Activated CD4-positive, alpha-beta T cell treated with anti-CD3 and anti-CD28 coated beads, Interleukin-2, Interleukin-4, amounts not matched to agents 100 ng/mL and 50 ng/mL, durations not matched to agents 16 hours and 8 hours (primary cell): ENCODE measurements around the gene BMP7.

ENCODE experiments used
- DNase-seq: peaks from one replicate; pipeline ENCODE4 v3.0.0-alpha.2; 2020; ENCODE audit warnings: low spot score

Gene BMP7

DNA sequence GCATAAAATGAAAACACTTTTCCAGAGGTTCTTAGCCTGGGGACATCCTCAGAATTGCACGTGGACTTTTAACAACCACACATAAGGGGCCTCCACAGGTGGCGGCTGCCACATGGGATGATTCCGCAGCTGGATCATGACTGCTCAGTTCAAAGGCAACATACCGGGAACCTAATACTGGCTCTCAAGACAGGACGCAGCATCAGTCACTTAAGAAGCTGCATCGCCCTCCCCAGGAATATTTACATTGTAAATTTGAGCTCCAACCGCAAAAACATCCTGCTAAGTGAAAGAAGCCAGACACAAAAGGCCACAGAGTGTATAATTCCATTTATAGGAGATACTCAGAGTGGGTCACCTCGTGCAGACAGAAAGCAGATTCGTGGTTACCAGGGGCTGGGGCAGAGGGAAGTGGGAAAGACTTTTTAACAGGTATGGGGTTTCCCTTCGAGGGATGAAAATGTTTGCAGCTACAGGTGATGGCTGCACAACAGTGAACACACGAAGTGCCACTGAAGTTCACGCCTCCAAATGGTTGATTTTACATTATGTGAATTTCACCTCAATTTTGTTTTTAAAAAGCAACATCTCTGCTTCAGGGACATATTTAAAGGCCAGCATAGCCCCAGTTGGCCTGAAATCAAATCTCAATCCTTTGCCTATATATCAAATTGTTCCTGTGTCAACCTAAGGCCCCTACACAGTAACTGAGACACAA lies 141.5 kb downstream of the BMP7 start:
- DNase-seq, result no peak

DNA sequence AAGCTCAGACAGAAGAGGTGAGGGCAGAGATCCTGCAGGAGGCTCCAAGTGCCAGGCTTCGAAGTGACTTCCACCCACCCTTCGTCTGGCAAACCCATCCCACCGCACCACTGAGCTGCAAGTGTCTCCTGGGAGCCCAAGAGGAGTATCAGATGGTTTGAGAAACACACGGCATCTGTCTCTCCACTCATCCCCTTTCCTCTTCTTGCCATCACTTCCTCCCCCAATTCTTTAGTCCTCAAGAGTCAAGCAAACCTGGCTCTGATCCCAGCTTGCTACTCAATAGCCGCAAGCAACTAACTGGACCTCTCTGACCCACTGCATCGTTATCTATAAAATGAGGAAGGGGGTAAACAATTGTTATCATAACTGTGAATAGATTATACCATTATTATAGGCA lies 142.1 kb downstream of the BMP7 start:
- no peak for DNase-seq

DNA sequence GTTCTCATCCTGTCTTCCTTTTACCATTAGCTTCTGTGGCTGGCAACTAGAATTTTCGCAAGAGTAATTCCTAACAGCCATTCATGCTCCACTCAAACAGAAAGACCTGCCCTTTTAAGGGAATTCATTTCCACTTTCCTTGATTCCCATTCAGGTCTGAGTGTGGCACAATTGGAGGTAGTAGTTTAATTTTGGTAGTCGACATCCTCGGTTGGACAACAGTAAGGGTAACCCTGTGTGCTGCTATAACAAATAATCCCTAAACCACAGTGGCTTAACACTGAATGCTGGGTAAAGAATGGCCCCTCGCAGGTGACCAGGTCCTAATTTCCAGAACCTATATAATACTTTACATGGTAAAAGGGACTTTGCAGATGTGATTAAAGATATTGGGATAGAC lies 142.9 kb downstream of the BMP7 start:
- no peak for DNase-seq

DNA sequence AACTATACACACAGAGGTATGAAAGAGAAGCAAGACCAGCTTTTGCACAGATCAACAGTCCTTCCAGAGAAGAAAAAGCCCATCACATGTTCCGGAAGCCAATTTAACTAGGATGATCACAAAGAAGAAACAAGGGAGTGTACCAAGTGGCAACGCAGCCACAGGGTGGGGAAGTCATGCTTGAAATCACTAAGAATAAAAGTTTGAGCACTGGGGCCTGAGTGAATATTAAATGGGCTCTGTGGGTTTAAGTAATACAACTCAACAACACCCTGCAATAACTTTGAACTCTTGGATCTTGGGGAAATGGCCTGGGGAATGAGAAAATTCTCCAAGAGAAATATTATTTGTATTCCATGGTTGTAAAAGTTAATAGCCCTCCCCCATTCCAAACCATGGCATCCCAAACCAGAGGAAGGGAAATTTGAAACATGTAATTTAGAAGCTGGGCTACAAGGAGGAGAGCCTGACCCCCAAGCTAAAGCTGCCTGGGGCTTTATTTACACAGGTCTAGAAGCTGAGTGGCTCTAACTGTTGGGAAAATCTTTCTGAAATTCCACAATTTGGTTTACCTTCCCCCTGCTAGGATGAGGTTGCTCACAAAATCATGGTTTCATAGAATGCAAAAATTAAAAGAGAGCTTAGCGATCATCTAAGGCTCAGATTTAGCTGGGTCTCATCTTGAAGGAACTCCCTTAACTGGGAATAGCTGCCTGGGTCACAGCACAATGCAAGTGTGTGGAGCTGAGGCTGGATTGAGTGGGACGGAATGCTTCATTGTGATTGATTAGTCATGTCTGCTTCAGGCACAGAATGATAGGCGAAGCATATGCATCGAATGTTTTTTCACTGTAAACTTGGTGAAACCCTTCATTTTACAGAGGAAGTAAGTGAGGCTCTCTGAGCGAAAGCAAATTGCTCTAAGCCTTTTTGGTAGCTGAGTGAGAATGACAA lies 143.6 kb downstream of the BMP7 start:
- no peak for DNase-seq

DNA sequence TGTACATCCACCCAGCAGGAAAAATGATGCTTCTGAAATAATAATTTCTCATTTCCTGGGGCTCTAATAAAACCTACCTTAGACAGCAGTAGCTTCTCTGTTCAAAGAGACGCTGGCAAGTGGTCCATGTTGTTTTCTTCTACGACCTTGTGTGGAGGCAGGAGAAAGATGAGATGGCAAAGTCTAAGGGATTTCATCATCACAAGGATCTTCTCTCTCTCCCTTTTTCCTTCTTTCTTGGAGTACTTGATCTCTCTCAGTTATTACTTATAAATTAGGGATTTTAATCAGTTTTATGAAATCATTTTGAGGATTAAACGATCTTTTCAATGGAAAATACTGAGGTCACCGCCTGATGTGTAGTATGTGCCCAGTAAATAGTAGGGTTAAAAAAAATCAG lies 147.5 kb downstream of the BMP7 start:
- DNase-seq, result no peak
